GM13977 (cell line): ENCODE measurements around the gene NIPAL1.

Source experiments
- DNase-seq: peaks from one replicate; pipeline ENCODE4 v3.0.0; 2012; ENCODE audit warnings: low spot score
- in situ Hi-C: fragments of 300-500 bp; cut with MboI; formaldehyde crosslinking; loops from one replicate; pipeline ENCODE4 v1.12.0; 2022; ENCODE audit warnings: low sequenced_read_pairs, low pct_unique_long_range_greater_than_20kb, mixed read lengths, inconsistent platforms; ENCODE audit not compliant: unreplicated experiment
- TF ChIP-seq, protein P1 (sequence below): IDR thresholded peaks from 2 replicates; pipeline ENCODE4 v1.5.1; 2012; ENCODE audit warnings: mild to moderate bottlenecking, control low read depth; ENCODE audit not compliant: insufficient read depth; ENCODE audit errors: extremely low read depth, missing control alignments

NIPAL1 gene

DNA sequence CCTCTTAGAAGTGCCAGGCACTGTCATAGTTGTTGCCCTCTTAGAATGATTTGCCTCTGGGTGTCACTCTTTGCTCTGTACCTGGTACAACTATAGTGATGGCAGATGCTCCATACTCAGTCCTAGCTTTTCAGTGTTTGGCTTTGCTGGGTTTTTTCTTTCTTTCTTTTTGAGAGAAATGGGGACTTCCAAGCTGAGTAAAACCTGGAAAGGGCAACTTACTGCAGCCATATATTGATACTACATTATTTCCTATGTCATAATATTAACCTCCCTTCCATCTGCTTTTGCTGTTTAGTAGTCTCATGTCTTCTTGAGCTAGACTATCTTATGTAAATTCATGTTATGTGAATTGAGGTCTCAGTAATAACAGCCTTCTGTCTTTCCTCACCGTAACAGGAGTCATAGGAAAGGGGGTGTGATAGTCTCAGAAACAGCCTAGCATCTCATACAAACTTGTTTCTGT, 49.0 kb downstream of the NIPAL1 start:
- in situ Hi-C loops = no loop called here
- TF ChIP-seq, protein P1, sequence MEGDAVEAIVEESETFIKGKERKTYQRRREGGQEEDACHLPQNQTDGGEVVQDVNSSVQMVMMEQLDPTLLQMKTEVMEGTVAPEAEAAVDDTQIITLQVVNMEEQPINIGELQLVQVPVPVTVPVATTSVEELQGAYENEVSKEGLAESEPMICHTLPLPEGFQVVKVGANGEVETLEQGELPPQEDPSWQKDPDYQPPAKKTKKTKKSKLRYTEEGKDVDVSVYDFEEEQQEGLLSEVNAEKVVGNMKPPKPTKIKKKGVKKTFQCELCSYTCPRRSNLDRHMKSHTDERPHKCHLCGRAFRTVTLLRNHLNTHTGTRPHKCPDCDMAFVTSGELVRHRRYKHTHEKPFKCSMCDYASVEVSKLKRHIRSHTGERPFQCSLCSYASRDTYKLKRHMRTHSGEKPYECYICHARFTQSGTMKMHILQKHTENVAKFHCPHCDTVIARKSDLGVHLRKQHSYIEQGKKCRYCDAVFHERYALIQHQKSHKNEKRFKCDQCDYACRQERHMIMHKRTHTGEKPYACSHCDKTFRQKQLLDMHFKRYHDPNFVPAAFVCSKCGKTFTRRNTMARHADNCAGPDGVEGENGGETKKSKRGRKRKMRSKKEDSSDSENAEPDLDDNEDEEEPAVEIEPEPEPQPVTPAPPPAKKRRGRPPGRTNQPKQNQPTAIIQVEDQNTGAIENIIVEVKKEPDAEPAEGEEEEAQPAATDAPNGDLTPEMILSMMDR = peak; percentile 27
- peak; percentile 40 for DNase-seq

DNA sequence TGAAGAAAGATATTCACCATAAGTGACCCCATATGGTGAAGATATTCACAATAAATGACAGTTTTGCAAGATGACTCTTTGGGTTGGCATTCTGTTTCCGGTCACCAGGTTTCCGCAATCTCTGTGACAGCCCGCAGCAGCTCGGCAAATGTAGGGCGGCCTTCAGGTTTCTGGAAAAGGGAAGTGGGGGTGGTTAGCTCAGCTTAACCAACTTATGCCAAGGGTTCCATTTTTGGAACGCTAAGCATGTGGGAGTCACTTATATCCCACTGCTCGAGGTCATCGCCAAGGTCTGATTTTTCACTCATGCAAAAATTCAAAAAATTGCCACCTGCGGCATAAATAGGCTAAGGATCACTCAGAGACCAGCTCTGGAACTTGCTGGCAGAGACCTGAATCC, 51.0 kb downstream of the NIPAL1 start:
- in situ Hi-C loops = no loop called here
- no peak for DNase-seq
- TF ChIP-seq, protein P1 = no peak

DNA sequence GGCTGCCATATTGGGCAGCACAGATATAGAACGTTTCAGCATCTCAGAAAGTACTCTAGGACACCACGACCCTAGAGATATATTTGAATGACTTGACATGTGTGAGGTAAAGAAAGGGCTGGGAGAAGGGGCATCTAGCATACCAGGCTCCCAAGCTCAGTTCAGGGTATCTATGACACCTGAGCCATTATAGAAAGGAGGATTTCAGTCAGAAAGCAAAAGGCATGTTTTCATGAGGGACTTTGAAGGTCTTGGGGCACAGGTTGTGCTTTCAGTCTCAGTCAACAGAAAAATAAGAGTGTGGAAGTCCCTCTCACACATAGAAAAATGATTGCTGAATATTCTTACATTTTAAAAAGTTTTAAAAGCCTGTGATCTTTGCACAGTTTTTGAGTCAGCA, 51.6 kb downstream of the NIPAL1 start:
- in situ Hi-C loops = no loop called here
- TF ChIP-seq, protein P1 = no peak
- DNase-seq = no peak

DNA sequence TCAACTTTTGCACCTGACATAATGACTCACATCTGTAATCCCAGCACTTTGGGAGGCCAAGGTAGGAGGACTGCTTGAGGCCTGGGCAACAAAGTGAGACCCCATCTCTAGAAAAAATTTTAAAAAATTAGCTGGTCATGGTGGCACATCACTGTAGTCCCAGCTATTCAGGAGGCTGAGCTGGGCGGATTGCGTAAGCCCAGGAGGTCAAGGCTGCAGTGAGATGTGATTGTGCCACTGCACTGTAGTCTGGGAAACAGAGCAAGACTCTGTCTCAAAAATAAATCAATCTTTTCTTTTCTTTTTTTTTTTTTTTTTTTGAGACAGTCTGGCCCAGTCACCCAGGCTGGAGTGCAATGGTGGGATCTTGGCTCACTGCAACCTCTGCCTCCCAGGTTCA, 52.5 kb downstream of the NIPAL1 start:
- no peak for DNase-seq
- TF ChIP-seq, protein P1 = no peak
- in situ Hi-C loops = no loop called here

DNA sequence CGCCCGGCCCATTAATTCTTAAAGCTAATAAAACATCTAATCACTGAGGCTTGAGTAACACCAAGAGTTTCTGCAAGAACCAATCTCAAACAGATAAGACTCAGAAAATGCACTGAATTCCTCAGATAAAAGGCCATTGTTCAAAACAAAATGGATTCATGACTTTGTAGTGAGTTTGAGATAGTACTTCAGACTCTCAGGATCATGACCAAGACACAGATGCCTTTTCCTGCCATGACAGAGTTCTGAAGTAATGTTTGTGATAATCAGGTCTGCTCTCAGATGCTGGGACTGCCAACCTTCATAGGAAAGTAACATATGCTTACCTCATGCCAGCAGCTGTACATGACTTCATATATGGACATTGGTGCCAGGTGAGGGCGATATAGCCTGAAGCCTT, 54.6 kb downstream of the NIPAL1 start:
- in situ Hi-C loops = no loop called here
- DNase-seq = no peak
- TF ChIP-seq, protein P1 = no peak

DNA sequence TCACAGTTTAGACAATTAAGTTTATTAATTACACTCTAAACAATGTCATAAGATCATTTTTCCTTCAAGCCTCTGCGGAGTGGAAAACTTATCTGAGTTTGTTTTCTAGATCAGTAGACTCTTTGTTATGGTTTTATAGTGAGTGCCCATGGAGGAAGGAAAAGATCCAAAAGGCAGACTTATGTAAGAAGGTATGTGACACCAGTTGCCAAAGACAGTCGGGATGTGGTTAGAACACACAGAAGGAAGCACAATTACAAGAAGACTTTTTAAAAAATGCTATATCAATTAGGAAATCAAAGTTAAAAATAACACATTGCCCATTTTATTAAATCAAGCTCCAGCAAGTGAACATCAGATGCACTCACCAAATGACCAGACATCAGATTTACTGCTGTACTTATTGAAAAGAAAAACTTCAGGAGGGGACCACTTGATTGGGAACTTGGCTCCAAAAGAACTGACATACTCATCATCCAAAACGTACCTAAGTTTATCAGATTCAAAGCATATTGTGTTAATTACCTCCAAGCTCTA, 57.1 kb downstream of the NIPAL1 start:
- in situ Hi-C loops = no loop called here
- no peak for DNase-seq
- TF ChIP-seq, protein P1 = no peak

DNA sequence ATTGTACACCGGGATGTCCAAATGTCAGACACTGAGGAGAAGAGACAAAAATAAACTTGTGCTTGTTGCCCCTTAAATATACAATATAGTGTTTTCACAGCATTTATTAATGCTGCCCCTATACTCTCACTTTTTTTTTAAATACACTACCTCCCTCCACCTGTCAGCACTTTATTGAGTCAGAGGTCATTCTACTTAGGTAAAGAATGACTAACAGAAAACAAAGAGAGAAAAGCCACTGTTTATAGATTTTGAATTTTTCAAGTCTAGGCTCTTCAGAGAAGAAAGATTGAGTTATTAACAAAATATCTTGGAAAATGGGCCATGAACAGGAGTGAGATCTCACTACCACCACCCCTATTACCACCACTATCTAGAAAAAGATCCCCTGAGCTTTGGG, 58.1 kb downstream of the NIPAL1 start:
- in situ Hi-C loops = loop anchor here (25.0 kb wide), 1 partner anchor 387 kb away; no protein-coding TSS in a partner anchor
- no peak for DNase-seq
- TF ChIP-seq, protein P1 = no peak
